NCI-H510A (cell line): ENCODE results near the gene JSRP1.

Source experiments
- DNase-seq: peaks from one replicate; lab custom pipeline; 2025; lab: John Stamatoyannopoulos, UW

Gene JSRP1

GRCh38 chr19:2232286-2233151 lies 23.7 kb downstream of the JSRP1 start:
- no peak for DNase-seq

- no peak for DNase-seq
Measured at GRCh38 chr19:2231621-2232221, 24.5 kb downstream of the JSRP1 start.

GRCh38 chr19:2230807-2231533 lies 25.2 kb downstream of the JSRP1 start:
- no peak for DNase-seq

DNA sequence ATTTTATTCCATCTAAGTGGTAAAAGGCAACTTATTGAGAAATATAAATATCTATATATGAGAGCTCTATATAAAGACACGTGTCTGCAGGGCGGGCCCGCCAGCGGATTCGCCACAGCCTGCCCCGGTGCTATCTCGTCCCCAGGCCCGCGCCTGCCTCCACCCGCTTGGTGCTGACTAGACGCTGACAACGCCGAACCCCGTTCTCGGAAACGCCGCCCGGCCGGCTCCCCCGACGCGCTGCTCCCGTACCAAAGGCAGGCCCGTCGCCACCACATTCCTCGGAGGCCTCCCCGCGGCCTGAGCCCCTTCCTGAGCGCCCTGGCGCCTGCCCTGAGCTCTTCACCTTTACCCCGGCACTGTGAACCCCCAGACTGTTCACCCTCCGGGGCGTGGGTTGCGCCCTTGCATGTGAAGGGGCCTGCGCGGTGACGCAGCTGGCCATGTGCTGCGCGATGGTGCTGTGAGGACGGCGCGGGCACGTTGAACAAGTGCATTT lies 26.1 kb downstream of the JSRP1 start:
- no peak for DNase-seq

DNA sequence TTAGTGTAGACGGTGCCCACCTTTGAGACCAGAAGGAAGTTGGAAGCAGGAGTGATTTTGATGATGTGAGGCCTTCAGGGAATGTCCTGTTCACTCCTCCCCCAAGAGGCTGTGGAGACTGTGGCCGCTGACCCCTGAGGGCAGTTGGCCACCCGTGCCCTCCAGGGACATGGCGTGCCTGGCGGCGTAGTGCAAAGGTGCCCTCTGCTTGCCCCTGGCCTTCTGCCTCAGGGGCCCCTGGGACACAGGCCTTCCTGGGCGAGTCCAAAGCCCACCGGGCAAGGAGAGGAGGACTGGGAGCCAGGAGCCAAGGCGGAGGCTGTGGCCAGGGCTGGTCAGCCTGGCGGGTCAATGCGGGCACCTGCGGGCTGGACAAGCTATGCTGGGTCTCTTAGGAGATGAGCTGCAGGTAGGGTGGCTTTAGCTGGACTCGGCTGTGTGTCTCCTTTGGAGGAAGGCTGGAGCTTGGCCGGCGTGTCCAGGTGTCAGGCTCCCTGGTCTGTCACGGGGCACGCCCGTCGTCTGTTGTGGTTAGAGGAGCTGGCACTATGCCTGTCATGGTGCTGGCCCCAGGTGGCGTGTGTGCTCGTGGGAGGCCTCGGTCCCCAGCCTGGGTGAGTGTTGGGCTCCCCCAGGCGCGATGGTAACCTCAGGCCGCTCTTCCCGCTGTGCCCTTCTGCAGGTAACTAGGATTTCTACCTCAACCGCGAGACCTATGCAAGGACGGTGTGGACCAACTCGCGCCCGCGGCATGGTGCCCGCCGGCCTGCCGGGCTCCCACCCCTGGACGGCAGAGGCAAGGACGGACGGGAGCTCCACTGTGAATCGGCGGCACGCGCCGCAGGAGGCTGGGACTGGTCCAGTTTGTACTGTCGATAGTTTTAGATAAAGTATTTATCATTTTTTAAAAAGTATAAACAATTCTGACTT lies 26.8 kb downstream of the JSRP1 start:
- no peak for DNase-seq

GRCh38 chr19:2228157-2229030 lies 27.8 kb downstream of the JSRP1 start:
- DNase-seq = no peak

- no peak for DNase-seq
Measured at GRCh38 chr19:2227415-2228156, 28.6 kb downstream of the JSRP1 start.

GRCh38 chr19:2226840-2227360 lies 29.3 kb downstream of the JSRP1 start:
- DNase-seq = no peak

DNA sequence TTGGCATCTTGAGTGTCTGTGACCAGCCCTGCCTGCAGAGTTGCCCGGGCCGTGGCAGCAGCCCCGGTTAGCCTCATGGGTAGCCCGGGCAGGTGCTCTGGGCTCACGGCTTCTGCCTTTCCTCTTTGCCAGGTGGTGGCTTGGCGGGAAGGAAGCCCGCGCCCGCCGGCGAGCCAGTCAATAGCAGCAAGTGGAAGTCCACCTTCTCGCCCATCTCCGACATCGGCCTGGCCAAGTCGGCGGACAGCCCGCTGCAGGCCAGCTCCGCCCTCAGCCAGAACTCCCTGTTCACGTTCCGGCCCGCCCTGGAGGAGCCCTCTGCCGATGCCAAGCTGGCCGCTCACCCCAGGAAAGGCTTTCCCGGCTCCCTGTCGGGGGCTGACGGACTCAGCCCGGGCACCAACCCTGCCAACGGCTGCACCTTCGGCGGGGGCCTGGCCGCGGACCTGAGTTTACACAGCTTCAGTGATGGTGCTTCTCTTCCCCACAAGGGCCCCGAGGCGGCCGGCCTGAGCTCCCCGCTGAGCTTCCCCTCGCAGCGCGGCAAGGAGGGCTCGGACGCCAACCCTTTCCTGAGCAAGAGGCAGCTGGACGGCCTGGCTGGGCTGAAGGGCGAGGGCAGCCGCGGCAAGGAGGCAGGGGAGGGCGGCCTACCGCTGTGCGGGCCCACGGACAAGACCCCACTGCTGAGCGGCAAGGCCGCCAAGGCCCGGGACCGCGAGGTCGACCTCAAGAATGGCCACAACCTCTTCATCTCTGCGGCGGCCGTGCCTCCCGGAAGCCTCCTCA lies 30.0 kb downstream of the JSRP1 start:
- DNase-seq = no peak

GRCh38 chr19:2225415-2226050 lies 30.7 kb downstream of the JSRP1 start:
- no peak for DNase-seq

DNA sequence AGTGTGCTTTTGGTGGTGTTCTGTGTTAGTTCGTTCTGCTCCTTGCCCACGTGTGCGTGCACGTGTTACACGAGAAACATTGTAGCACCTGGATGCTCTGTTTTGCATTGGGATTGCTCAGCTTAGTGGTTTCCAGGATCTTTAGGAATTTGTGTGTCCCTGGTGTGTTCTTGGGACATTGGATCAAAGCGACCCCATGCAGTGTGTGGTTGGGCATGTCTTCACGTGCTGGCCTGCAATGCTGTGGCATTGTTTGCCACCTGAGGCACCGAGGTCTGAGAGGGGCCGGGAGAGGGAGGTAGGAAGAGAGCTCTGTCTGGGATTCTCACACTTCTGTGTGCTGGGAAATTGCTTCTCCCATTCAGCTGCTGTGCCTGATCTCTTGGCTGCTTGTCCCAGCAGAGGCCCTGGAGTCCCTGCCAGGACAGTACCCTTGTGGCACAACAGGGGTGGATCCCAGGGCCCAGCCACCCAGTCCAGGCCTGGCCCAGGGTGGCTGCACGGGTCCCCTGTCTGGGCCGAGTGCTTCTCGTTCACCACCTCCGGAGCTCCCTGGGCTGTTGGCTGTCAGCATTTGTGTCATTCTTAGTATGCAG lies 31.4 kb downstream of the JSRP1 start:
- DNase-seq = no peak

GRCh38 chr19:2223959-2224358 lies 32.3 kb downstream of the JSRP1 start:
- DNase-seq = no peak

GRCh38 chr19:2223391-2223790 lies 32.8 kb downstream of the JSRP1 start:
- DNase-seq = no peak

GRCh38 chr19:2221918-2222317 lies 34.3 kb downstream of the JSRP1 start:
- DNase-seq = no peak

GRCh38 chr19:2221250-2221831 lies 34.9 kb downstream of the JSRP1 start:
- no peak for DNase-seq

GRCh38 chr19:2219726-2220125 lies 36.5 kb downstream of the JSRP1 start:
- DNase-seq = no peak

DNA sequence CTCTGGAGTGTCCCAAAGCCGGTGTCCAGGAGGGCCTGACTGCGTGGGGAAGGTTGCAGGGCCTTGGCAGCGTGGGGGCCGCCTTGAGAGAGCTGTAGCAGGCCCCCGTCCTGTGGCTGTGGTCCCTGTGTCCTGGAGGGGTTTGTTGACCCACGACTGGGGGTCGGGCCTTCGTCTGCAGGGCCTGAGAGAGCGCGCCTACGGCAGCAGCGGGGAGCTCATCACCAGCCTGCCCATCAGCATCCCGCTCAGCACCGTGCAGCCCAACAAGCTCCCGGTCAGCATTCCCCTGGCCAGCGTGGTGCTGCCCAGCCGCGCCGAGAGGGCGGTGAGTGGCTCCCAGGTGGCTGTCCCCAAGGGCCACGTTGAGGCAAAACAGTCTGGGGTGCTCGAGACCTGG lies 38.6 kb downstream of the JSRP1 start:
- no peak for DNase-seq
